ENCODE data around the gene SH3GLB2.
A peak's percentile ranks its signal among the peaks of the same experiment; 100 is the strongest.

SH3GLB2 gene

GRCh38 chr9:129028192-129028966 lies at the start of gene SH3GLB2:
Gene SH3GLB2 (minus strand): TSS chr9:129028331. CDS start chr9:129028154, 177 bp downstream.
- peak; percentile 95 for DNase-seq (ENCODE audit: low read depth)

GRCh38 chr9:129077236-129077635 lies 49.1 kb upstream of the SH3GLB2 start:
- DNase-seq (ENCODE audit: low read depth) = no peak

- no peak for DNase-seq (ENCODE audit: low read depth)
Measured at GRCh38 chr9:129076640-129077037, 48.5 kb upstream of the SH3GLB2 start.

GRCh38 chr9:129075996-129076639 lies 48.0 kb upstream of the SH3GLB2 start:
- DNase-seq (ENCODE audit: low read depth) = no peak

- DNase-seq (ENCODE audit: low read depth) = no peak
Measured at GRCh38 chr9:129074106-129074505, 46.0 kb upstream of the SH3GLB2 start.

GRCh38 chr9:129073404-129073803 lies 45.3 kb upstream of the SH3GLB2 start:
- no peak for DNase-seq (ENCODE audit: low read depth)

GRCh38 chr9:129072171-129072570 lies 44.0 kb upstream of the SH3GLB2 start:
- DNase-seq (ENCODE audit: low read depth) = no peak

- DNase-seq (ENCODE audit: low read depth) = no peak
Measured at GRCh38 chr9:129071526-129072126, 43.5 kb upstream of the SH3GLB2 start.

GRCh38 chr9:129070696-129071525 lies 42.8 kb upstream of the SH3GLB2 start:
- no peak for DNase-seq (ENCODE audit: low read depth)

- DNase-seq (ENCODE audit: low read depth) = no peak
Measured at GRCh38 chr9:129069862-129070641, 41.9 kb upstream of the SH3GLB2 start.

- no peak for DNase-seq (ENCODE audit: low read depth)
Measured at GRCh38 chr9:129068990-129069861, 41.1 kb upstream of the SH3GLB2 start.

GRCh38 chr9:129068110-129068509 lies 40.0 kb upstream of the SH3GLB2 start:
- DNase-seq (ENCODE audit: low read depth) = no peak

- DNase-seq (ENCODE audit: low read depth) = no peak
Measured at GRCh38 chr9:129064499-129064908, 36.4 kb upstream of the SH3GLB2 start.

GRCh38 chr9:129063061-129063460 lies 34.9 kb upstream of the SH3GLB2 start:
- no peak for DNase-seq (ENCODE audit: low read depth)

GRCh38 chr9:129060991-129061390 lies 32.9 kb upstream of the SH3GLB2 start:
- no peak for DNase-seq (ENCODE audit: low read depth)

GRCh38 chr9:129059796-129060785 lies 32.0 kb upstream of the SH3GLB2 start:
- DNase-seq (ENCODE audit: low read depth) = no peak

GRCh38 chr9:129058965-129059795 lies 31.0 kb upstream of the SH3GLB2 start:
- DNase-seq (ENCODE audit: low read depth) = peak; percentile 59

GRCh38 chr9:129054163-129054851 lies 26.2 kb upstream of the SH3GLB2 start:
- DNase-seq (ENCODE audit: low read depth) = peak; percentile 25
